GM23338 (cell line): ENCODE measurements around the gene RYR1. TPM values are rescaled to one million over a fixed set of nuclear protein-coding genes. Genes with fewer than 3 reads are reported as not detected.
"Not testable (repeated sequence)": the region's sequence is repeated elsewhere in the genome, so short reads cannot be mapped to it uniquely, and the experiment has no call there.

Experiments
- ATAC-seq: fragments of 200-7000 bp; cut with Tn5 transposase; 3 replicates; pipeline ENCODE4 v1.9.1; 2020
- DNase-seq: peaks from one replicate; pipeline ENCODE4 v3.0.0-alpha.2; 2015; ENCODE audit warnings: low spot score
- H2AFZ ChIP-seq: fragments of 200-600 bp; sonication (generic); 2 replicates; pipeline ENCODE4 v1.8.0; 2016; ENCODE audit warnings: antibody characterized with exemption, mild to moderate bottlenecking, moderate library complexity
- H3F3A ChIP-seq: fragments of 200-600 bp; sonication (generic); replicated peaks from 2 replicates; pipeline ENCODE4 v1.8.0; 2017; ENCODE audit warnings: antibody characterized with exemption, mixed run types, low read depth
- H3K27ac ChIP-seq: fragments of 200-600 bp; sonication (generic); 2 replicates; pipeline ENCODE4 v1.6.1; 2016; ENCODE audit warnings: low read depth
- H3K27me3 ChIP-seq: fragments of 200-600 bp; sonication (generic); 2 replicates; pipeline ENCODE4 v1.8.0; 2016; ENCODE audit warnings: mild to moderate bottlenecking, mixed run types, moderate library complexity; ENCODE audit not compliant: insufficient read depth
- H3K36me3 ChIP-seq: fragments of 200-600 bp; sonication (generic); 2 replicates; pipeline ENCODE4 v1.8.0; 2016; ENCODE audit warnings: mild to moderate bottlenecking; ENCODE audit not compliant: insufficient read depth
- H3K4me1 ChIP-seq: fragments of 200-600 bp; sonication (generic); 2 replicates; pipeline ENCODE4 v1.8.0; 2016; ENCODE audit warnings: mild to moderate bottlenecking, moderate library complexity; ENCODE audit not compliant: insufficient read depth
- H3K4me2 ChIP-seq: fragments of 200-600 bp; sonication (generic); 2 replicates; pipeline ENCODE4 v1.7.1; 2017; ENCODE audit warnings: mixed run types
- H3K4me3 ChIP-seq: fragments of 200-600 bp; sonication (generic); 2 replicates; pipeline ENCODE4 v1.6.1; 2016; ENCODE audit warnings: mixed run types
- H3K79me2 ChIP-seq: fragments of 200-600 bp; sonication (generic); replicated peaks from 2 replicates; pipeline ENCODE4 v1.8.0; 2017; ENCODE audit warnings: mild to moderate bottlenecking; ENCODE audit not compliant: insufficient read depth
- H3K9me2 ChIP-seq: fragments of 200-600 bp; sonication (generic); 2 replicates; pipeline ENCODE4 v1.8.0; 2017; ENCODE audit not compliant: insufficient read depth
- H4K20me1 ChIP-seq: fragments of 200-600 bp; sonication (generic); replicated peaks from 2 replicates; pipeline ENCODE4 v1.8.0; 2017; ENCODE audit warnings: mild to moderate bottlenecking; ENCODE audit not compliant: insufficient read depth
- H3K27ac Mint-ChIP-seq: 2 replicates; pipeline ENCODE4 v1.8.0; 2020; ENCODE audit warnings: inconsistent platforms, mild to moderate bottlenecking, moderate library complexity, mixed read lengths
- H3K27me3 Mint-ChIP-seq: 3 replicates; pipeline ENCODE4 v1.8.0; 2022; ENCODE audit warnings: low read depth, mild to moderate bottlenecking, moderate library complexity, mixed read lengths, inconsistent platforms; ENCODE audit not compliant: insufficient read depth, poor library complexity
- H3K36me3 Mint-ChIP-seq: 3 replicates; pipeline ENCODE4 v1.8.0; 2021; ENCODE audit warnings: low read depth, mild to moderate bottlenecking, inconsistent platforms, moderate library complexity, mixed read lengths
- H3K4me1 Mint-ChIP-seq: 3 replicates; pipeline ENCODE4 v1.8.0; 2020; ENCODE audit warnings: mild to moderate bottlenecking, inconsistent platforms, mixed read lengths
- H3K4me3 Mint-ChIP-seq: 3 replicates; pipeline ENCODE4 v1.8.0; 2021; ENCODE audit warnings: moderate library complexity, mild to moderate bottlenecking, inconsistent platforms, mixed read lengths
- H3K9me3 Mint-ChIP-seq: 3 replicates; pipeline ENCODE4 v1.8.0; 2020; ENCODE audit warnings: moderate library complexity, mild to moderate bottlenecking, inconsistent platforms, mixed read lengths
- CREB1 ChIP-seq: fragments of 250-450 bp; sonication (Bioruptor Pico); IDR thresholded peaks from 2 replicates; pipeline ENCODE4 v1.5.0; 2020; ENCODE audit warnings: low read depth, mild to moderate bottlenecking, moderate library complexity
- CTCF ChIP-seq, 2 experiments: fragments of 200-600 bp in 1 of 2; sonication (generic) in 1 of 2; conservative IDR thresholded peaks; 2 replicates each; pipeline versions ENCODE4 v1.5.1 to v1.6.1; 2016 to 2017; ENCODE audit warnings: antibody characterized with exemption in 2 of 2, low read depth in 2 of 2, mild to moderate bottlenecking in 2 of 2, moderate library complexity in 1 of 2
- ETS1 ChIP-seq: IDR thresholded peaks from 2 replicates; pipeline ENCODE4 v1.6.1; 2016; ENCODE audit warnings: antibody characterized with exemption
- EZH2phosphoT487 ChIP-seq: fragments of 200-600 bp; sonication (generic); IDR thresholded peaks from one replicate; pipeline ENCODE4 v1.8.1; 2018; ENCODE audit warnings: antibody characterized with exemption; ENCODE audit not compliant: unreplicated experiment
- JUNB ChIP-seq: IDR thresholded peaks from one replicate; pipeline ENCODE4 v1.6.1; 2016; ENCODE audit warnings: antibody characterized with exemption; ENCODE audit not compliant: unreplicated experiment
- NANOG ChIP-seq: IDR thresholded peaks from 2 replicates; pipeline ENCODE4 v1.6.1; 2016; ENCODE audit warnings: antibody characterized with exemption, borderline replicate concordance
- POLR2AphosphoS5 ChIP-seq: IDR thresholded peaks from 2 replicates; pipeline ENCODE4 v1.6.1; 2016; ENCODE audit warnings: antibody characterized with exemption, low read depth
- ZNF462 ChIP-seq: fragments of 250-450 bp; sonication (Bioruptor Pico); IDR thresholded peaks from 2 replicates; pipeline ENCODE4 v1.5.0; 2020; ENCODE audit warnings: mild to moderate bottlenecking, moderate library complexity
- polyA plus RNA-seq: library from polyadenylated mRNA; unstranded; fragments of >200 nt; fragmentation: Nextera tagmentation; extraction: Ambion mirVana; gene quantifications from 2 replicates; pipeline ENCODE4 v1.2.1, GENCODE V29; 2016
- total RNA-seq: library from RNA; depleted of rRNA; stranded (reverse); fragments of >200 nt; shearing (Covaris generic); gene quantifications from 2 replicates; pipeline ENCODE4 v1.2.3, GENCODE V29; 2014

RYR1 gene
- total and polyA plus RNA-seq, 2 experiments from 2014 or later: 4.0 to 26.7 TPM

GRCh38 chr19:38553239-38553638 lies 119.7 kb downstream of the RYR1 start:
- H3K79me2 ChIP-seq, H3K4me3 ChIP-seq, H3F3A ChIP-seq, H3K9me3 Mint-ChIP-seq, H3K9me2 ChIP-seq, H3K27ac Mint-ChIP-seq, H2AFZ ChIP-seq, H3K4me1 ChIP-seq, DNase-seq, H3K27me3 Mint-ChIP-seq, H3K27me3 ChIP-seq, H3K36me3 ChIP-seq, H4K20me1 ChIP-seq, H3K27ac ChIP-seq, ATAC-seq, H3K4me3 Mint-ChIP-seq, H3K4me2 ChIP-seq, H3K4me1 Mint-ChIP-seq: not testable (repeated sequence)
- H3K36me3 Mint-ChIP-seq: peaks cover 52% of the 10 kb centered on the region

- Mint-ChIP-seq H3K36me3 (peaks cover 45% of the 10 kb centered on the region), H3K9me3 (no peaks in the 10 kb centered on the region), H3K27ac (no peak overlapping the region), H3K4me1 (peaks cover 3% of the 10 kb centered on the region; the same call in 1 of the 3 replicates), H3K4me3 (no peak overlapping the region), H3K27me3 (peaks cover 7% of the 10 kb centered on the region)
- no peak overlapping the region for H3K27ac ChIP-seq
- no peak overlapping the region for H2AFZ ChIP-seq
- no peaks in the 10 kb centered on the region; the same call in 1 of the 2 replicates for H3F3A ChIP-seq
- DNase-seq (no peak), ATAC-seq (no peak)
- no peaks in the 10 kb centered on the region for H4K20me1 ChIP-seq
- no peaks in the 10 kb centered on the region for H3K79me2 ChIP-seq
- no peak overlapping the region for H3K4me3 ChIP-seq
- H3K27me3 ChIP-seq: no peaks in the 10 kb centered on the region
- no peaks in the 10 kb centered on the region for H3K9me2 ChIP-seq
- TF ChIP-seq POLR2AphosphoS5 (no peak), ZNF462 (no peak), CTCF (conservative IDR thresholded peaks at IDR 0.05; ENCODE audit: low read depth in 2 of 2) (no peak), ETS1 (no peak), NANOG (no peak), CREB1 (CRISPR knock-in tag) (no peak), JUNB (no peak), EZH2phosphoT487 (no peak)
- no peak overlapping the region for H3K4me2 ChIP-seq
- H3K36me3 ChIP-seq: no peaks in the 10 kb centered on the region
- no peaks in the 10 kb centered on the region for H3K4me1 ChIP-seq
Measured at GRCh38 chr19:38554676-38555141, 121.2 kb downstream of the RYR1 start.
